Ovary (tissue), 9 donors: ENCODE measurements around the gene RRH. TPM values are rescaled to one million over a fixed set of nuclear protein-coding genes. Genes with fewer than 3 reads are reported as not detected.

Experiments
- DNase-seq, 5 donors: peaks; one replicate each; pipeline ENCODE4 v3.0.0-alpha.2; 2019 to 2020
- H3K27ac ChIP-seq, 2 donors: fragments of 200-600 bp; one replicate each; pipeline versions ENCODE4 v1.5.1 to v1.8.0; 2019 to 2022
- H3K27me3 ChIP-seq: fragments of 200-600 bp; one replicate; pipeline ENCODE4 v1.8.0; 2022
- H3K36me3 ChIP-seq: fragments of 200-600 bp; sonication (generic); one replicate; pipeline ENCODE4 v1.5.1; 2019
- H3K4me1 ChIP-seq: one replicate; pipeline ENCODE4 v1.8.1; 2013; ENCODE audit warnings: mild to moderate bottlenecking, moderate library complexity; ENCODE audit not compliant: insufficient read depth
- H3K4me3 ChIP-seq: fragments of 200-600 bp; sonication (generic); one replicate; pipeline ENCODE4 v1.5.1; 2017
- H3K9me3 ChIP-seq, 2 donors: fragments of 200-600 bp in 1 of 2; sonication (generic) in 1 of 2; one replicate each; pipeline versions ENCODE4 v1.5.1 to v1.8.1; 2013 to 2019; ENCODE audit warnings: mild to moderate bottlenecking in 1 of 2, moderate library complexity in 1 of 2
- EP300 ChIP-seq: sonication (generic); formaldehyde crosslinking; IDR thresholded peaks from one replicate; pipeline ENCODE4 v1.6.1; 2017; ENCODE audit warnings: antibody characterized with exemption
- POLR2A ChIP-seq: fragments of 450-650 bp; IDR thresholded peaks from one replicate; pipeline ENCODE4 v1.6.1; 2017; ENCODE audit warnings: antibody characterized with exemption, mild to moderate bottlenecking, moderate library complexity
- WGBS, 3 donors: extraction: QIAGEN DNeasy Blood & Tissue Kit in 1 of 3; methylation state at CpG; one replicate each; pipeline versions ENCODE4 v1.1.5 to v1.1.7; 2013 to 2017; 5-methylcytosine and 5-hydroxymethylcytosine counted together
- intact Hi-C, 4 donors: fragments of 100-400 bp; cut with DNase I; formaldehyde crosslinking; loops; one replicate each; pipeline versions ENCODE4 v1.11.0 to v1.15.1; 2022 to 2023
- polyA plus RNA-seq, 2 donors: library from polyadenylated mRNA; stranded (reverse); fragments of 200-250 nt in 1 of 2; fragments of 350-450 nt in 1 of 2; fragmentation: Illumina TruSeq in 1 of 2; extraction: RNeasy Lipid Tissue Mini Kit (QIAGEN cat#74804) in 1 of 2; gene quantifications; one replicate each; pipeline ENCODE4 v1.2.3, GENCODE V29; 2013 to 2014
- total RNA-seq, 7 donors: library from RNA; depleted of rRNA in 2 of 7; stranded (reverse); fragments of >200 nt in 2 of 7; fragmentation: NEBNext Ultra II Directional in 3 of 7; extraction: Animal tissue kit (Norgen Biotek cat#: 25700) in 3 of 7; gene quantifications; one replicate each; pipeline versions ENCODE4 v1.1.0 to v1.2.4, GENCODE V29; 2016 to 2023
- TF ChIP-seq, protein P1 (sequence below), 3 donors: fragments of 450-650 bp in 2 of 3; fragments of 200-600 bp in 1 of 3; IDR thresholded peaks; one replicate each; pipeline versions ENCODE4 v1.5.1 to v1.8.0; 2016 to 2022; ENCODE audit warnings: antibody characterized with exemption in 3 of 3, mild to moderate bottlenecking in 1 of 3
- donor health status: DM: no; HTN: no; CAD: no; lungs with moderate emphysema.
- donor health status: DM: no; HTN: no; CAD: no.
- donor health status: Bipolar disorder and iron deficiency.
- donor health status: DM: yes; HTN: yes; CAD: no.
- donor health status: DM: no; HTN: no; CAD: no.
- donor health status: DM: yes; HTN: yes; CAD: no.

The RRH gene
- total and polyA plus RNA-seq, 9 donors: 0.06 to 0.57 (median 0.27) TPM; not detected in 3

DNA sequence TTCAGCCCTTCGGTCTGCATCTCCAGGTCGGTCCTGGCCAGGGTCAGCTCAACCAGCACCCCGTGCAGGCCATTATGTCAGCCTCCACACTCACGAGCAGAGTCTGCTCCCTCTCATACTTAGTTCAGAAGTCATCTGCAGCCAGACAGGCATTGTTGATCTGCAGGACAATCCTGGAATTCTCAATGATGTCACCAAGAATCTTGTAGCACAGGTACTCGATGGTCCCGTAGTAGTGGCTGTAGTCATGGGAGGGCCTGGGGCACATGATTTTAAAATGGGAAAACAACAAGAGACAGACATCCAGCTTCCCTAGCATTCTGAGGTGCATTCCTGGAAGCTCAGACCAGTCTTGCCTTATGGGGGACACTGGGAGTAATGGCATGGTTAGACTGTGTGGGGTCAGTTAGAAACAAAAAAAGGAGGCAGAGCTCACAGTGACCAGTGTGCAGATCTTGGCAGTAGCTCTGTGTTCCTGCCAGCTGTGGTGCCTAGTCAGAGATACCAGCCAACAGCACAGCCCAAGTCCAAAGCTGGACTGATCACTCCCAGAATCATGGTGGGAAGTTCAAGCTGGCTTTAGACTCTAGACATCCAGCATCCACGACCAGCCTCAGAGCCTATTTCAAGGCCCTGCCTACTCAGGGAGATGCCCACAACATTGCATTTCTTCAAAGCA, 52.0 kb downstream of the RRH start:
- 88 to 96% (median 89%) methylated on average over 7 of the region's 7 CpGs for WGBS, 3 donors
- no peak for DNase-seq
- H3K27me3 ChIP-seq: no peaks in the 10 kb centered on the region
- no peak overlapping the region for H3K4me3 ChIP-seq
- no peaks in the 10 kb centered on the region for H3K4me1 ChIP-seq
- no peaks in the 10 kb centered on the region for H3K36me3 ChIP-seq
- no peak overlapping the region for H3K27ac ChIP-seq
- intact Hi-C loops: no loop called here
- TF ChIP-seq EP300 (no peak), POLR2A (no peak)
- TF ChIP-seq, protein P1, sequence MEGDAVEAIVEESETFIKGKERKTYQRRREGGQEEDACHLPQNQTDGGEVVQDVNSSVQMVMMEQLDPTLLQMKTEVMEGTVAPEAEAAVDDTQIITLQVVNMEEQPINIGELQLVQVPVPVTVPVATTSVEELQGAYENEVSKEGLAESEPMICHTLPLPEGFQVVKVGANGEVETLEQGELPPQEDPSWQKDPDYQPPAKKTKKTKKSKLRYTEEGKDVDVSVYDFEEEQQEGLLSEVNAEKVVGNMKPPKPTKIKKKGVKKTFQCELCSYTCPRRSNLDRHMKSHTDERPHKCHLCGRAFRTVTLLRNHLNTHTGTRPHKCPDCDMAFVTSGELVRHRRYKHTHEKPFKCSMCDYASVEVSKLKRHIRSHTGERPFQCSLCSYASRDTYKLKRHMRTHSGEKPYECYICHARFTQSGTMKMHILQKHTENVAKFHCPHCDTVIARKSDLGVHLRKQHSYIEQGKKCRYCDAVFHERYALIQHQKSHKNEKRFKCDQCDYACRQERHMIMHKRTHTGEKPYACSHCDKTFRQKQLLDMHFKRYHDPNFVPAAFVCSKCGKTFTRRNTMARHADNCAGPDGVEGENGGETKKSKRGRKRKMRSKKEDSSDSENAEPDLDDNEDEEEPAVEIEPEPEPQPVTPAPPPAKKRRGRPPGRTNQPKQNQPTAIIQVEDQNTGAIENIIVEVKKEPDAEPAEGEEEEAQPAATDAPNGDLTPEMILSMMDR (IDR thresholded peaks at IDR 0.05): no peak
- H3K9me3 ChIP-seq: no peaks in the 10 kb centered on the region

DNA sequence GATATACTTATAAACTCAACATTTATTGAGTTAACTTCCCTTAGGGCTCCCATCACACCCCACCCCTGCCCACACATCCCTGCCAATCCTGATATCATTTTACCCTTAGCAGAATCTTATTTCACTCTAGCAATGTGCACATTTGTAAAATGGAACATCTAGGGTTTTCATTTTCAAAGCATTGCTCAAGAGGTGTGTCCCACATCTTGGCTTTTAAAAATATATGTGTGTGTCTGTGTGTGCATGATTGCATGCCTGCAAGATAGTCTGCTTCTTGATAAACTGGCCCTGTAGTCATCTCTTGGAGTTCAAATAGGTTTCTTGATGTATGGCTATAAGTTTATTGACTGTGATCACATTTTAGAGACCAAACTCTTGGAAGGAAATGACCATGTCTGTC, 58.5 kb downstream of the RRH start:
- TF ChIP-seq, protein P1 (IDR thresholded peaks at IDR 0.05): no peak
- TF ChIP-seq POLR2A: no peak
- TF ChIP-seq EP300: no peak
- Histone ChIP-seq H3K9me3 (no peaks in the 10 kb centered on the region), H3K27me3 (no peaks in the 10 kb centered on the region), H3K4me3 (no peak overlapping the region), H3K27ac (no peak overlapping the region), H3K4me1 (no peaks in the 10 kb centered on the region), H3K36me3 (no peaks in the 10 kb centered on the region)
- DNase-seq: no peak
- intact Hi-C loops: no loop called here

DNA sequence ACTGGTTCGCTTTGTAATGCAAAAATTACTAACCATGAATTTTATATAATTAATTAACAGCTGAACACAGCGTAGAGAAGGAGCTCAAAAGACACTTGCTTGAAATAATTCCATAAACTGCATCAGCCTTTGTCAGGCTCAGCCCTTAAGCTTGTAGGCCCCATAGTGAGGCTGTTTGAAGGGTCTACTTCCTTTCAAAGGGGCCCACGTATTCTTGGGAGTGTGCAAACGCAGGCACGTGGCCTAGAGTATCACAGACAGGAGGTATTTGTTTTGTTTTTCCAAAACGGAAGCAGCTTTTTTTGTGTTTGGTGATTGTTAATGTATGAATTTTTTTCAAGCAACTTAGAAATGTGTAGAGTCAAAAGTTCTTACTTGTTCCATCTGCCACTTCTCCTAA, 59.3 kb downstream of the RRH start:
- TF ChIP-seq, protein P1 (IDR thresholded peaks at IDR 0.05): no peak
- no peak for TF ChIP-seq EP300
- no peak for TF ChIP-seq POLR2A
- H3K27ac ChIP-seq: no peak overlapping the region
- WGBS, 3 donors: 34 to 51% (median 37%) methylated on average over 6 of the region's 6 CpGs
- H3K4me3 ChIP-seq: no peak overlapping the region
- H3K4me1 ChIP-seq: no peaks in the 10 kb centered on the region
- no peaks in the 10 kb centered on the region for H3K36me3 ChIP-seq
- H3K9me3 ChIP-seq: no peaks in the 10 kb centered on the region
- DNase-seq: no peak
- intact Hi-C loops: no loop called here
- H3K27me3 ChIP-seq: no peaks in the 10 kb centered on the region

DNA sequence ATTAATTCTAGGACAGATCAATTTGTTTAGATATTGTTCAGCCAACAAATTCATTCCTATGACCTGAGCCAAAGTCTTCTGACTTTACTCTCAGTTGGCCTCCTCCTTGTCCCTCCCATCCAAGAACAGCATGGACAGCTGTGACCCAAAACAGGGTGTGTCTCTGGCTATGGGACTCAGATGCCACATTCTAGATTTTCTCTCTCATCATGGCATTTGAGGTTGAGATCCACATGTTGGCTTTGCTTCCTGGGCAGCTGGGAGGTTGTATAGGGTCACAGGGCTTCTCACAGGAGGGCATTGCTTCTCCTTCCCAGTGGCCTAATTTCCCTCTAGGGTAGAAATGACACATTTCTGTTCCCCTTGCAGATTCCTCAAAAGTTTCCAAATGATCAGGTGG, 62.3 kb downstream of the RRH start:
- no peaks in the 10 kb centered on the region for H3K27me3 ChIP-seq
- no peak for DNase-seq
- no peak overlapping the region for H3K27ac ChIP-seq
- H3K36me3 ChIP-seq: no peaks in the 10 kb centered on the region
- no peak for TF ChIP-seq POLR2A
- no peak for TF ChIP-seq EP300
- TF ChIP-seq, protein P1 (IDR thresholded peaks at IDR 0.05): no peak
- no peak overlapping the region for H3K4me3 ChIP-seq
- intact Hi-C loops: no loop called here
- H3K9me3 ChIP-seq: no peaks in the 10 kb centered on the region
- no peaks in the 10 kb centered on the region for H3K4me1 ChIP-seq

Other genes with a start within 250 kb of the RRH start
- gene CASP6, start 124.5 kb upstream of the RRH start, total RNA-seq: 10 to 100 TPM; 11.2 to 19.3 (median 13.1) TPM
- 10 to 100 TPM; 18.7 to 29.0 TPM for gene CASP6, start 124.5 kb upstream of the RRH start, polyA plus RNA-seq
- 10 to 100 TPM; 31.2 to 84.3 (median 35.9) TPM for gene PLA2G12A, start 97.9 kb upstream of the RRH start, total RNA-seq
- 10 to 100 TPM; 11.0 to 31.7 TPM for gene PLA2G12A, start 97.9 kb upstream of the RRH start, polyA plus RNA-seq
- gene CFI, start 26.0 kb upstream of the RRH start, total RNA-seq: 100 to 1,000 TPM in 1 of 7 donors, 10 to 100 TPM in 6; 13.1 to 108 (median 34.6) TPM
- 100 to 1,000 TPM in 1 of 2 donors, 10 to 100 TPM in 1; 38.2 to 112 TPM for gene CFI, start 26.0 kb upstream of the RRH start, polyA plus RNA-seq
- gene GAR1, start 12.2 kb upstream of the RRH start, total RNA-seq: 10 to 100 TPM in 6 of 7 donors, 1 to 10 TPM in 1; 4.3 to 22.5 (median 15.7) TPM
- 10 to 100 TPM; 14.8 to 27.9 TPM for gene GAR1, start 12.2 kb upstream of the RRH start, polyA plus RNA-seq
- under 1 TPM in 6 of 7 donors, not detected in 1; 0.05 to 0.35 (median 0.18) TPM for gene LRIT3, start 20.1 kb downstream of the RRH start, total RNA-seq
- under 1 TPM; 0.02 to 0.10 TPM for gene LRIT3, start 20.1 kb downstream of the RRH start, polyA plus RNA-seq
- under 1 TPM in 4 of 7 donors, not detected in 3; 0.12 to 0.87 (median 0.32) TPM for gene EGF, start 84.9 kb downstream of the RRH start, total RNA-seq
- gene EGF, start 84.9 kb downstream of the RRH start, polyA plus RNA-seq: under 1 TPM in 1 of 2 donors, not detected in 1; 0.22 TPM